ENCODE data around the gene GSTK1.

DNA sequence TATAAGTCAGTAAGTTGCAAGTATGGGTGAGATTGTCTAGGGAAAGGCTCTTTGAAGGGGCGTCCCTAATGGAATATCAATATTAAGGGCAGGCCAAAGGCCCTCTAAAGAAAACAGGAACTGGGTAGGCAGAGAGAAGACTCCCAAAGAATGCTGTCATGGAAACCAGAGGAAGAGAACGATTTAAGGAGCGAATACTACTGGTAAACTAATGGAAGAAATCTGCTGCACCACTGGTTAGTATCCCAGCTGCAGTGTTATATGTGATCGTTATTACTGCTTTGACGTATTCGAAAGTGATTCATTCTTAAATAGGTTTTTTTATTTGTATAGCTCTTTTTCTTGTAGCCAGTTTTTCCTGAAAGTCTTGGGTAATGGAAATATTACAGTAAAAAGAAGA, 26.2 kb downstream of the GSTK1 start:
- TF ChIP-seq EZH2 (IDR thresholded peaks at IDR 0.05; ENCODE audit: insufficient read depth, poor library complexity, severe bottlenecking) = no peak
- TF ChIP-seq EZH2phosphoT487 (IDR thresholded peaks at IDR 0.05; ENCODE audit: insufficient read depth, low read depth) = no peak
